ENCODE results near the gene NID1. TPM values are rescaled to one million over a fixed set of nuclear protein-coding genes. Genes with fewer than 3 reads are reported as not detected.

Gene NID1
- total RNA-seq (2011; cell fraction: chromatin; rRNA removed; ENCODE audit: low replicate concordance) = not detected in 2 replicates
- total RNA-seq (2011; cell fraction: nucleolus; rRNA removed) = not detected in 2 replicates
- total RNA-seq (2011; cell fraction: nucleoplasm; rRNA removed) = not detected in 2 replicates
- total RNA-seq (2014; rRNA removed) (not detected in 2 replicates), total RNA-seq (2014; rRNA removed; fragmentation: Illumina TruSeq; extraction: Trizol) (not detected in 2 replicates), total RNA-seq (2015; rRNA removed; fragmentation: Illumina TruSeq; extraction: Trizol) (not detected in 2 replicates), total RNA-seq (2021) (0.22 and 0.27 TPM in 2 replicates), polyA plus RNA-seq (2011; rRNA removed) (not detected in 2 replicates), polyA plus RNA-seq (2014; fragmentation: Illumina TruSeq; extraction: Trizol) (not detected in 2 replicates), polyA plus RNA-seq (2014; fragmentation: Nextera tagmentation; extraction: Ambion mirVana) (not detected), polyA plus RNA-seq (2014; rRNA removed) (not detected in 2 replicates), polyA minus RNA-seq (2011; rRNA and poly(A)+ RNA removed) (not detected in 2 replicates), Bru-seq, nascent RNA (percentile 8 among the genes with signal in this experiment), BruChase-seq, experiment 1, labeled RNA remaining after a 2-hour chase (percentile 5 among the genes with signal in this experiment), BruChase-seq, experiment 2, labeled RNA remaining after a 6-hour chase (percentile 6 among the genes with signal in this experiment)
- polyA plus RNA-seq (2011; cell fraction: cytosol; rRNA removed) = 0.01 TPM in 1 of 2 replicates, not detected in the other
- not detected in 2 replicates for polyA plus RNA-seq (2011; cell fraction: nucleus; rRNA removed)
- polyA plus RNA-seq (2012) = not detected in 2 replicates
- 0.46 TPM in 1 of 2 replicates, not detected in the other for polyA minus RNA-seq (2011; cell fraction: cytosol; rRNA and poly(A)+ RNA removed)
- polyA minus RNA-seq (2011; cell fraction: nucleus; rRNA and poly(A)+ RNA removed) = not detected in 2 replicates
- long read RNA-seq, experiment 1, partial matches to known transcripts = 1 of 1 reads
- long read RNA-seq, experiment 1, other reads (novel, unspliced or antisense) = 0 of 1 reads
- long read RNA-seq, experiment 2 = 0 reads
- long read RNA-seq, experiment 3 = 0 reads

GRCh38 chr1:236064674-236065508 is at the start of gene NID1:
Gene NID1 (minus strand): TSS chr1:236065090. CDS start chr1:236065079, 11 bp downstream.
- intact Hi-C loops (cut with micrococcal nuclease) (no loop called here), in situ Hi-C loops (cut with MboI) (no loop called here)
- Histone ChIP-seq H3K79me2 (ENCODE audit: control insufficient read depth, insufficient read depth, low read length) (no peaks in the 10 kb centered on the region), H3K9ac (ENCODE audit: insufficient read depth in 1 of 2, low read depth in 2 of 2, low read length in 2 of 2) (no peak within 1 kb of the TSS), H3K4me1 (replicated peaks in 1 of 2; ENCODE audit: control insufficient read depth in 2 of 2, insufficient read depth in 2 of 2, low read length in 2 of 2) (peaks cover 0 to 14% of the 10 kb centered on the region in 2 experiments; a peak in 1 of 5 replicates), H4K20me1 (replicated peaks; ENCODE audit: control insufficient read depth, insufficient read depth, low read length) (no peaks in the 10 kb centered on the region), H3K4me3 (no peak within 1 kb of the TSS), H3K9me3 (replicated peaks; ENCODE audit: control insufficient read depth, insufficient read depth, low read depth, low read length) (no peaks in the 10 kb centered on the region), H3K9me1 (ENCODE audit: control insufficient read depth, insufficient read depth, low read length) (no peaks in the 10 kb centered on the region), H3K36me3 (ENCODE audit: control insufficient read depth, insufficient read depth, low read length) (no peaks in the 10 kb centered on the region), H3K27me3 (ENCODE audit: control insufficient read depth in 2 of 2, insufficient read depth in 2 of 2, low read length in 2 of 2) (peaks cover 40 to 58% of the 10 kb centered on the region in 2 experiments), H3K27ac (ENCODE audit: extremely low read depth, low read depth, low read length) (no peak within 1 kb of the TSS), H2AFZ (ENCODE audit: low read depth, low read length) (no peak within 1 kb of the TSS), H3K4me2 (ENCODE audit: insufficient read depth, low read length) (no peak within 1 kb of the TSS)
- no peak for TF ChIP-seq SNIP1 (IDR thresholded peaks at IDR 0.05; ENCODE audit: low read depth)
- TF ChIP-seq ZNF584 (CRISPR knock-in tag; IDR thresholded peaks at IDR 0.05; ENCODE audit: low read depth) = no peak
- peak; percentile 54 for TF ChIP-seq PCBP1 (IDR thresholded peaks at IDR 0.05; ENCODE audit: low read depth, low read length, poor library complexity, severe bottlenecking)
- TF ChIP-seq ZNF12 (CRISPR knock-in tag; IDR thresholded peaks at IDR 0.05) = no peak
- no peak for TF ChIP-seq HMGN3 (IDR thresholded peaks at IDR 0.05; ENCODE audit: borderline replicate concordance, extremely low read depth, insufficient read length, low read depth, low read length)
- no peak for TF ChIP-seq DLX4 (CRISPR knock-in tag; IDR thresholded peaks at IDR 0.05)
- CTCF ChIA-PET (ENCODE audit: low intra/inter-chr PET ratio) = no interaction called here
- no TSS peak for BruUV-seq (replicated peaks)
- FAIRE-seq (no peak), DNase-seq (ENCODE audit: extremely low read depth in 1 of 4, low spot score in 3 of 4) (no peak), ATAC-seq (no peak)
- WGBS (ENCODE audit: insufficient coverage, low coverage, missing lambda C conversion rate) = 32% methylated on average over 50 of the region's 100 CpGs
- POLR2A ChIA-PET = no interaction called here

Data from K562 (cell line).